GM18526 (cell line): ENCODE data around the gene PHYHD1.
A peak's percentile ranks its signal among the peaks of the same experiment; 100 is the strongest.

ENCODE experiments used
- POLR2A ChIP-seq: IDR thresholded peaks from 3 replicates; pipeline ENCODE4 v1.6.1; 2011; ENCODE audit not compliant: insufficient read length; ENCODE audit errors: extremely low read depth

The PHYHD1 gene

GRCh38 chr9:128929560-128929959 lies 8.8 kb downstream of the PHYHD1 start:
- TF ChIP-seq POLR2A = no peak

- no peak for TF ChIP-seq POLR2A
These were observed 12.9 kb downstream of the PHYHD1 start for GRCh38 chr9:128933731-128934130.

- no peak for TF ChIP-seq POLR2A
These were observed 15.5 kb downstream of the PHYHD1 start for GRCh38 chr9:128936171-128936865.

GRCh38 chr9:128937310-128938165 lies 16.8 kb downstream of the PHYHD1 start:
- no peak for TF ChIP-seq POLR2A

- TF ChIP-seq POLR2A = no peak
These were observed 19.6 kb downstream of the PHYHD1 start for GRCh38 chr9:128940271-128940921.

GRCh38 chr9:128940946-128941755 lies 20.4 kb downstream of the PHYHD1 start:
- no peak for TF ChIP-seq POLR2A

- no peak for TF ChIP-seq POLR2A
These were observed 23.2 kb downstream of the PHYHD1 start for GRCh38 chr9:128943832-128944620.

- no peak for TF ChIP-seq POLR2A
These were observed 25.2 kb downstream of the PHYHD1 start for GRCh38 chr9:128945798-128946501.

GRCh38 chr9:128946571-128947276 lies 25.9 kb downstream of the PHYHD1 start:
- TF ChIP-seq POLR2A = no peak

GRCh38 chr9:128947277-128947526 lies 26.4 kb downstream of the PHYHD1 start:
- TF ChIP-seq POLR2A = no peak

- TF ChIP-seq POLR2A = peak; percentile 98
These were observed 26.9 kb downstream of the PHYHD1 start, which contains the start of the genes DOLK and NUP188 for GRCh38 chr9:128947527-128948301. DOLK (minus strand) TSS chr9:128947603; CDS start chr9:128947303, 300 bp downstream. NUP188 (plus strand) TSS chr9:128947699; CDS start chr9:128947720, 21 bp downstream.

GRCh38 chr9:128969491-128969890 lies 48.7 kb downstream of the PHYHD1 start:
- no peak for TF ChIP-seq POLR2A
